Measurements from ENCODE around the gene RHOXF2. TPM values are rescaled to one million over a fixed set of nuclear protein-coding genes. Genes with fewer than 3 reads are reported as not detected.

The RHOXF2 gene
- total RNA-seq, 1 donor from 2014 or later, result not detected

DNA sequence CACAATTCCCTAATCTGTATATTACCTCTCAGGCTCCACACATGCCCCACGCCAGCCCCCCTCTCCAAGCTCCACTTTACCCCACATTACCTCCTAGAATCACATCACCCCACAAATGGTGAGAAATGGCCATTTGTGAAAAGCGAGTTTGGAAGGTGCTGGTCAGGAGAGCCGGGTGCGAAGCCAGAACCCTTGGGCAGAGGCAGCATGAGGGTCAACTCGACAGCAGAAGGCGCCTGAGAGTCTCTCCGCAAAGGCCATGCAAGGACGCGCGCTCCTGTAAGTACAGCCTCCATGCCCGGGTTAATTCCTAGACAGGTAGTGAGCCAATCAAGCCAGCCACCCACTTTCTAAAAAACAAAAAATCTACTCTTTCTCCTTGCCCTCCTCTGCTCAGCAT, 42.4 kb downstream of the RHOXF2 start:
- no peaks in the 10 kb centered on the region for H3K4me1 Mint-ChIP-seq (ENCODE audit: unreplicated experiment)
- TF ChIP-seq CTCF (conservative IDR thresholded peaks at IDR 0.05), result no peak
- H3K36me3 Mint-ChIP-seq, result no peaks in the 10 kb centered on the region
- H3K27me3 Mint-ChIP-seq, result no peaks in the 10 kb centered on the region
- DNase-seq (ENCODE audit: extremely low spot score, unreplicated experiment), result no peak
- no peaks in the 10 kb centered on the region for H3K9me3 Mint-ChIP-seq
- no peak overlapping the region for H3K4me3 Mint-ChIP-seq
- H3K27ac Mint-ChIP-seq, result no peak overlapping the region

- Mint-ChIP-seq H3K9me3 (no peaks in the 10 kb centered on the region), H3K27me3 (no peaks in the 10 kb centered on the region), H3K4me1 (ENCODE audit: unreplicated experiment) (no peaks in the 10 kb centered on the region), H3K36me3 (no peaks in the 10 kb centered on the region), H3K27ac (no peak overlapping the region), H3K4me3 (no peak overlapping the region)
- DNase-seq (ENCODE audit: extremely low spot score, unreplicated experiment), result no peak
- no peak for TF ChIP-seq CTCF (conservative IDR thresholded peaks at IDR 0.05)
These were observed 47.7 kb downstream of the RHOXF2 start for GRCh38 chrX:120205816-120206753.

DNA sequence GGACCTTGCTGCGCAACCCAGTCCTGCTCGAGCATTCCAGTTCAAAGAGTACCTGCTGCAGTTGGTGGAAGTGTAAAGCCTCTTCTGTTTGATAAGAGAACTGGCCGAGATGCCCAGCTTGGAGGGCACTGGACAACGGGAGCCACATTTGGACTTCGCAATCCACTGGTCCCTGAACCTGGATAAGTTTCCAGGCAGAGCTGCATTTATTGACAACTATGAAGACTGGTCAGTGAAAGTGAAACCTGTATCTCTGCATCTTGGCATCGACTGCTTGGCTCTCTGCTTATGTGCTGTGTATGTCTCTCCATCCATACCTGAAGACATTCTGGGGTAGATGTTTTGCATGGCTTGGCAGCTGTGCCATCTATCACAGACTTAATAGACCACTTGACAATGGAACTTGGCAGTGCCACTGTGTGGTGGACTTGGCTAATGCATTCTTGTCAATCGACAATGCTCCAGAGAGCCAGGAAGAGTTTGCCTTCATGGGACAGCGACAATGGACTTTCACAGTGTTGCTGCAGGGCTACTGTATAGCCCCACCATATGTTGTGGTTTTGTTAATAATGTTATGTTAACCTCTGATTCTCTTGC, 48.7 kb downstream of the RHOXF2 start:
- Mint-ChIP-seq H3K27ac (no peak overlapping the region), H3K4me1 (ENCODE audit: unreplicated experiment) (no peaks in the 10 kb centered on the region), H3K36me3 (no peaks in the 10 kb centered on the region), H3K27me3 (no peaks in the 10 kb centered on the region), H3K9me3 (no peaks in the 10 kb centered on the region), H3K4me3 (no peak overlapping the region)
- no peak for TF ChIP-seq CTCF (conservative IDR thresholded peaks at IDR 0.05)
- DNase-seq (ENCODE audit: extremely low spot score, unreplicated experiment), result no peak

DNA sequence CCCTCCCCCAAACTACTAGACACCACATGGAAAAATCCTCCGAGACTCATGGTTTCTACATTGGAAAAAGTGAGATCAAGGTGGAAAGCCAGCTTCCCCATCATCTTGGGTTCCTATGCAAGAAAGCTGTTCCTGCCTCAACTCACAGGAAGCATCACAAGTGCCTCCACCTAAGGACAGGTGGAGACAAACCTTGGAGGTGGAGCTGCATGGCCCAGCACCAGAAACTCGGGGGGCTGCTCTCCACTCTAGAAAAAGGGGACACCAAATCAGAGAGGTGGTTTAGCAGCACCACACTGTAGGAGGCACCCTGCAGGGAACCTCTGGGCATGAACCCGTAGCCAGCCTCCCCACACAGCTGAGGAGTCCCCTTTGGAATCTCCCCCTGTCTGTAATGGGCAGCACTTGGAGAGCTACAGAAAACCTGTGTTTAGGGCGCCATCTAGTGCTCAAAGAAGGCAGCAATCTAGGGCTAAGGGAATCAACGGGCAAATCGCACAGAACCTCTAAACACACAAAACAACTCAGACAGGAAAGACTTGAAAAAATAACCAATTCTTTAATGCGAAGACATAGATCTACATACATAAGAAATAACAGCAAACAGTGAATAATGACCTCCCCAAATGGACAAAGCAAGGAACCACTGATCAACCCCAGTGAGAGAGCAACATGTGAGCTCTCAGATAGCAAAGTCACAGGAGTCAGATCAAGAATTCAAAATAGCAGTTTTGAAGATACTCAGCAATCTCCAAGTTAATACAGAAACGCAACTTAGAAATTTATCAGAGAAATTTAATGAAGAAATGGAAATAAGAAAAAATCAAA, 55.2 kb downstream of the RHOXF2 start:
- peaks cover 5% of the 10 kb centered on the region for H3K9me3 Mint-ChIP-seq
- H3K27me3 Mint-ChIP-seq, result no peaks in the 10 kb centered on the region
- H3K4me3 Mint-ChIP-seq, result no peak overlapping the region

More for the DNA sequence above, 55.2 kb downstream of the RHOXF2 start:
- no peak for DNase-seq (ENCODE audit: extremely low spot score, unreplicated experiment)
- Mint-ChIP-seq H3K4me1 (ENCODE audit: unreplicated experiment) (no peaks in the 10 kb centered on the region), H3K27ac (no peak overlapping the region), H3K36me3 (no peaks in the 10 kb centered on the region)
- peak; percentile 79 for TF ChIP-seq CTCF (conservative IDR thresholded peaks at IDR 0.05)

Other genes with a start within 250 kb of the RHOXF2 start
- 7.0 and 9.1 TPM in 2 replicates for gene NKAP, start 214.9 kb upstream of the RHOXF2 start, total RNA-seq (ENCODE audit: low replicate concordance)
- not detected in 2 replicates for gene RHOXF2B, start 80.9 kb upstream of the RHOXF2 start, total RNA-seq (ENCODE audit: low replicate concordance)
- gene RHOXF1, start 42.7 kb upstream of the RHOXF2 start, total RNA-seq (ENCODE audit: low replicate concordance), result not detected in 2 replicates
- 25.7 and 27.8 TPM in 2 replicates for gene ZBTB33, start 92.2 kb downstream of the RHOXF2 start, total RNA-seq (ENCODE audit: low replicate concordance)
- 0.38 and 2.4 TPM in 2 replicates for gene TMEM255A, start 152.8 kb downstream of the RHOXF2 start, total RNA-seq (ENCODE audit: low replicate concordance)
- gene ATP1B4, start 203.5 kb downstream of the RHOXF2 start, total RNA-seq (ENCODE audit: low replicate concordance), result not detected in 2 replicates